HCEC 1CT (cell line): ENCODE data around the gene LINGO1.

Experiments used
- DNase-seq: peaks from one replicate; pipeline ENCODE4 v3.0.0-alpha.2; 2017

Gene LINGO1

GRCh38 chr15:77613814-77614213 is 18.9 kb downstream of the LINGO1 start:
- DNase-seq: no peak

GRCh38 chr15:77612958-77613601 is 19.6 kb downstream of the LINGO1 start:
- DNase-seq: no peak

GRCh38 chr15:77611767-77612166 is 20.9 kb downstream of the LINGO1 start:
- DNase-seq: no peak

GRCh38 chr15:77610731-77611130 is 22.0 kb downstream of the LINGO1 start:
- no peak for DNase-seq

- DNase-seq: no peak
Measured at GRCh38 chr15:77609558-77609957, 23.2 kb downstream of the LINGO1 start.

DNA sequence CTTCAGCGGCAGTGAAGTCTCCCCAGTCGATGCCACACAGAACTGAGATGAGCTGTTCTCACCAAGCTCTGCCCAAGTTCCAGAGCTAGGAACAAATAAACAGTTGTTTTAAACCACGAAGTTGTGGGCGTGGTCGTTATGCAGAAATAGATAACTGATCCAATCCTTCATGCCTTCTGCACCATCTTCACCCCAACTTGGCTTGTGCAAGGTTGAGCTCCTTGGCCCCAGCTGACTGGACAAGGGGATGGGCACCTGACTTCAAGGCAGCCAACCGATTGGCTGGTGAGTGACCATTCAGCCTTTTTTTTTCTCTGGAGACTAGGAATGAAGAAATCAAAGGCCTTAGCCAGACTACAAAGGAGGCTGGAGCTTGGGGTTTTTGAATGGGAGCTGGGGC is 23.9 kb downstream of the LINGO1 start:
- no peak for DNase-seq

GRCh38 chr15:77607894-77608261 is 24.8 kb downstream of the LINGO1 start:
- DNase-seq: no peak

DNA sequence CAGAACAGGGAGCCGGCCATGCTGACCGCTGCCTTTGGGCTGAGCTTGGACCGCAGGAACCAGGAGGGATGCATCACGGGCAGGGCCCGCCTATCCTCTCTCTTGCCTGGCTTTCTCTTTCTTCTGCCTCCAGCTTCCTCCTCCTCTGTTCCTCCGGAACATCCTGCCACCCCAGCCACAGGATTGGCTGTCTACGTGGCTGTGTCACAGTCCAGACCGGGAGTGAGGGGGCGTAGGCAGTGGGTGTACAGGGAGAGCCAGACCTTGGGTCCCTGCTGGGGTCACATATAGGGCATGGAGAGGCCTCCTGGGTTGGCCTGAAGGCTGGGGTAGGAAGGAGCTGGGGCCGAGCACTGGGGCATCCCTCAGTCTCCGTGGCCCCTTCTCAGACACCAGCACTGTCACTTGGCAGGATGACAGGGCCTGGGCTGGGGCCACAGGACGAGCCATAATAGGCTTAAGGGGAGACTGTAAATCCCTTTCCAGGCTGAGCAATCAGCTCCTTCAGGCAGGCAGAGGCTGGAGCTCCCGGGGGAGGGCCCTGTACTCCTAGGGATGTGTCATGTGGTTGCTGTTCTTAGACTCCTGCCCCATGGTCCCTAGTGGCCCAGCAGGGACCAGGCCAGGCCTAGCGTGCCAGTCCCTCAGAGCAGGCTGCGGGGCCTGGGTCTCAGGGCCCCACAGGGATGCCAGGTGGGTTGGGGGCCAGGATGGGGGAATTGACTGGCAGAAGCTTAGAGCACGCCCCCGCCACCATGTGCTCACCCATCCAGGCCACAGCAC is 25.4 kb downstream of the LINGO1 start:
- DNase-seq: no peak

GRCh38 chr15:77606142-77607034 is 26.3 kb downstream of the LINGO1 start:
- no peak for DNase-seq

GRCh38 chr15:77605547-77605946 is 27.2 kb downstream of the LINGO1 start:
- no peak for DNase-seq

DNA sequence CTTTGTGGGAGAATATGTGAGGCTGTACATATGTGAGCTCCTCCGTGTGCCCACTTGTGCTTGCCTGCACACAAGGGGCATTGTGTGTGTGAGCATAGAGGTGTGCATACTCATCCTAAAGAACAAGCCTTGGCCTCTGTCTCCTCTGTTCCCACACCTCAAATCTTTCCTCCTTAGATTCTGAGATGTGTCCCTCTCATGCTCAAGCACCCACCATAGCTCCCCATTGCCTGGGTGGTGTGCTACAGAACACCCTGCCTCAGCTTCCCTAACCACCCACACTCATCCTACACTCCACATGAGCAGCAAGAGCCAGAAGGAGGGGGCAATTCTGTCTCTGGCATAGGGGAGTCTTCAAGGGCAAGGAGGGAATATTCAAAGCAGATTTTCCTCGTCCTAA is 27.7 kb downstream of the LINGO1 start:
- DNase-seq: no peak

DNA sequence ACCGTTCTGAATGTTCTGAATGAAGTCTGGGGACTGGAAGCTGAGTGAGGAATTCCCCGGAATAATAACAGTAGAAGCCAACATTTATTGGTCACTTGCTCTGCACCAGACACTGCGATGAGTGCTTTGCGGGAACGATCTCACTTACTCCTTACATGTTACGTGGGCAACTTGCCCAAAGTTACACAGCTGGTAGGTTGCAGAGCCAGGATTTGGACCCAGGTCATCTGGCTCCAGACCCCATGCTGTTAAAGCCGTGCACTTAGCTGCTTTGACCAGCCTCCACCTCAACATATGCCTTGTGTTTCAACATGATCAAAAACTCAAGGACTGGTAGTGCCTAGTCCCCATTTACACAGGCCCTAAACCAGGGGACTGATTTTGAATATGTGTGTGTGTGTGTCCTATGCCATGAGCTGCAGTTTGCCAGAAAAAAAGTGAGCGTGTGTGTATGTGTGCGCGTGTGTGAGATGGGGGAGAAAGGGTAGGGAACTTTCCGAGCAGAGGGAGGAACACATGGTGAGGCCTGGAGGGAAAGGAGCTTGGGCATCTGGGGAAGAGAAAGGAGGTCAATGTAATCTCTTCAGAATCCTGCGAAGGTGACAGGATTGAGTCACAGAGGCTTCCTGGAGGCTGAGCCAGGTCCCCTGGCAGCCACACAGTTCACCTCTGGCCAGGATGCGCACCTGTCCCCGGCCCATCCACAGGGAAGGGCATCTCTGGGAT is 28.9 kb downstream of the LINGO1 start:
- no peak for DNase-seq

- no peak for DNase-seq
Measured at GRCh38 chr15:77602800-77603199, 29.9 kb downstream of the LINGO1 start.

- DNase-seq: peak; percentile 64
Measured at GRCh38 chr15:77599899-77600298, 32.8 kb downstream of the LINGO1 start.

DNA sequence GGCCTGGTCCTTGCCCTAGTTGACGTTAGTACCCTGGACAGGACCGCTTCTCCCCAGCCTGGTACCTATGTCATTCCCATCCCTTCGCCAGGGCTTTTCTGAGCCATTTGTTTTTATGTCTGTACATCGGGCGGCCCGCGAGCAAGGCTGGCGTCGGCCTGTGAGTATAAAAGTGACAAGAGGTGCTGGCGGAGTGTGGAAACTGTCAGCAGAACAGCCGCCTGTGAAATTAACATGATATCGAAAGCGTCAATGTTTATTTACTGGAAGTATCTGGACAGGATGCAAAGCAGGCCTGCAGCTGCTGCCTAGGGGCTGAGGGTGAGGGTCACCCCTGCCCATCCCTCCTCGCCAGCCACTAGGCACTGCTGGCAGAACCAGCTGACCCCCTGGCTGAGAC is 33.4 kb downstream of the LINGO1 start:
- no peak for DNase-seq

DNA sequence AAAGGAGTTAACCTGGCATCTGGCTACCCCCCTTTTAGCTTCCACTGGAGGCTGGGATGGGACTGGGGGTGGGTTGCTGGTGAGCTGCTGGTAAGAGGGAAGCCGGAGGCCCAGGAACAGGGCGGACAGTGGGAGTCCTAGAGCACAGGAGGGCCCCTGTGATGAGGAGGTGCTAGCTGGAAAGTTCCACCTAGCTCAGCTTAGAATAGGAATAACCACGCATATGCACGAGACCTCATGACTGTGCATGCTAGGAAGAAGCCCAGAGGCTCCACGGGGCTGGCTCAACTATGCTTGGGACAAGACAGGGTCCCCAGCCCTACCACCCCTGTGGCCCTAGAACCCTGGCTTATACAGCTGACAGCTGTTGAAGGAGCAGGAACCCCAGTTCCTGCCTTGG is 34.1 kb downstream of the LINGO1 start:
- no peak for DNase-seq

GRCh38 chr15:77597804-77598453 is 34.8 kb downstream of the LINGO1 start:
- DNase-seq: no peak

- DNase-seq: no peak
Measured at GRCh38 chr15:77596821-77597803, 35.6 kb downstream of the LINGO1 start.

- no peak for DNase-seq
Measured at GRCh38 chr15:77595231-77595630, 37.5 kb downstream of the LINGO1 start.

GRCh38 chr15:77592758-77593157 is 40.0 kb downstream of the LINGO1 start:
- no peak for DNase-seq

DNA sequence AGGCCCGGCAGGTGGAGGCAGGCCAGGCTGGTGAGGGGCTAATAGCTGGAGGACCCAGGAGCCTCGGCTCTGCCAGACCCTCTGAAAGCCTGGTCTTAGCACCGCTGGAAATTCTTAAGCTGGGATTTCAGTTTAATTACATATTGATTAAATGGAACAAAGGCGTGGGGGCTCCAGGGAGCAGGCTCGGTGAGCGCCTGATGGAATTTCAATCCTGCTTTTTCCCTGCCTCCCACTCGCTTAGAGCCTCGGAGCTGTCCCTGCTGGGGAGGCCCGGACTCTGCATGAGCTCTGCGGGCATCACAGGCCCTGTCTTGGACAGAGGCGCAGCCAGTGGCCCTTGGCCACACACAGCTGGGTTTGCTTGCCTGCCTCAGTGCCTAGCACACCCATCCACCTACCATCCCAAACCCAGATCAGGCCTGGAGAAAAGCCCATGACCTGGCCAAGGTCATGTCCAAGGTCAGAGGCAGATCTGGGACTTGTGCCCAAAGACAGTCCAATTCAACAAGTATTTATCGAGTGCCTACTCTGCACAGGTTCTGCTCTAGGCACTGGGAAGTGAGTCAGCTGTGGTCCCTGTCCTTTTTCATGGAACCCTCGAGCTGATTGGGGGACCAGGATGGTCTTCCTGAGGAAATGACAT is 40.6 kb downstream of the LINGO1 start:
- DNase-seq: no peak
